ENCODE measurements around the gene MKX. TPM values are rescaled to one million over a fixed set of nuclear protein-coding genes. Genes with fewer than 3 reads are reported as not detected.

MKX gene
- total RNA-seq, 2 donors from 2014 or later = 0.22 to 0.63 TPM

- H3K27ac ChIP-seq = no peak overlapping the region
- H3K36me3 ChIP-seq = no peaks in the 10 kb centered on the region
- H3K9me3 ChIP-seq = no peaks in the 10 kb centered on the region
- no peak for TF ChIP-seq CTCF (IDR thresholded peaks at IDR 0.05)
- H3K4me3 ChIP-seq = no peak overlapping the region
- DNase-seq (ENCODE audit: low spot score) = no peak
- no peaks in the 10 kb centered on the region for H3K27me3 ChIP-seq
- H3K4me1 ChIP-seq = no peaks in the 10 kb centered on the region
These were observed 73.8 kb downstream of the MKX start for GRCh38 chr10:27671821-27672220.

DNA sequence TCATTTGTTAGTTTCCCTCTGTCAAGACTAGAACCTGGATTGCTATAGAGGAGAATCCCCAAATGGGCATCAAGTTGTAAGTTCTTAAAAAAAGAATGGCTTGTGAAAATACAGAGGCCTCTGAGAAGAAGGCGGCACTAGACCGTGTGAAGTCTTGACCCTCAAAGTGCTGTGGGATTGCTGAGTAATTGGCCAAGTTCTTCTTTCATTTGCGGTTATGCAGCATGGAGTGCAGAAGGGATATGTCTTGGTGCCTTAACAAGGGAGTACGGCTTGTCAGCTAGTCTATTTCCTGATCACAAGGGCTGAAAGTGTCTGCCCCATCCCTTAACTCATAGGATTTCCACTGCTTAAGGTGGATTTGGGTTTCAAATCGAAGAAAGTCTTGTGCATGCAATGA is 81.2 kb downstream of the MKX start:
- Histone ChIP-seq H3K4me3 (no peak overlapping the region), H3K9me3 (no peaks in the 10 kb centered on the region), H3K4me1 (no peaks in the 10 kb centered on the region)

GRCh38 chr10:27663621-27664020 is 82.0 kb downstream of the MKX start:
- TF ChIP-seq CTCF (IDR thresholded peaks at IDR 0.05) = no peak
- no peaks in the 10 kb centered on the region for H3K36me3 ChIP-seq
- no peak overlapping the region for H3K27ac ChIP-seq

More for the DNA sequence above, 81.2 kb downstream of the MKX start:
- no peak for TF ChIP-seq CTCF (IDR thresholded peaks at IDR 0.05)
- no peak for DNase-seq (ENCODE audit: low spot score)
- Histone ChIP-seq H3K27ac (no peak overlapping the region), H3K27me3 (no peaks in the 10 kb centered on the region), H3K36me3 (no peaks in the 10 kb centered on the region)

GRCh38 chr10:27661514-27662286 is 83.9 kb downstream of the MKX start:
- no peaks in the 10 kb centered on the region for H3K27me3 ChIP-seq
- H3K9me3 ChIP-seq = no peaks in the 10 kb centered on the region
- no peaks in the 10 kb centered on the region for H3K36me3 ChIP-seq
- H3K27ac ChIP-seq = no peak overlapping the region
- DNase-seq (ENCODE audit: low spot score) = no peak
- H3K4me3 ChIP-seq = no peak overlapping the region
- H3K4me1 ChIP-seq = no peaks in the 10 kb centered on the region
- TF ChIP-seq CTCF (IDR thresholded peaks at IDR 0.05) = no peak

More at GRCh38 chr10:27663621-27664020, 82.0 kb downstream of the MKX start:
- H3K4me3 ChIP-seq = no peak overlapping the region
- DNase-seq (ENCODE audit: low spot score) = no peak
- no peaks in the 10 kb centered on the region for H3K4me1 ChIP-seq
- no peaks in the 10 kb centered on the region for H3K27me3 ChIP-seq
- H3K9me3 ChIP-seq = no peaks in the 10 kb centered on the region

DNA sequence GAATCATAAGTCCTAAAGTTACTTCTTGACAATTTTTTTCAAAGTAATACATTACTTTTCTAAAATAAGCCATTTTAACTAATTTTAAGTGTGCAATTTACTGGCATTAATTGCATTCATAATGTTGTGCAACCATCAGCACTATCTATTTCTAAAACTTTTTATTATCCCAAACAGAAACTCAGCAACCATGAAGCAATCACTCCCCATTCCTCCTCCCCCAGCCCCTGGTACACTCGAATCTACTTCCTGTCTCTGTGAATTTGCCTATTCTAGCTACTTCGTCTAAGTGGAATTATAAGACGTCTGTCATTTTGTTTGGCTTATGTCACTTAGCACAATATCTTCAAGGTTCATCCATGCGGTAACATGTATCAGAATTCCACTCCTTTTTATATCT is 84.9 kb downstream of the MKX start:
- no peaks in the 10 kb centered on the region for H3K36me3 ChIP-seq
- H3K4me1 ChIP-seq = no peaks in the 10 kb centered on the region
- TF ChIP-seq CTCF (IDR thresholded peaks at IDR 0.05) = no peak
- no peak for DNase-seq (ENCODE audit: low spot score)
- H3K4me3 ChIP-seq = no peak overlapping the region
- no peak overlapping the region for H3K27ac ChIP-seq
- no peaks in the 10 kb centered on the region for H3K27me3 ChIP-seq
- no peaks in the 10 kb centered on the region for H3K9me3 ChIP-seq

DNA sequence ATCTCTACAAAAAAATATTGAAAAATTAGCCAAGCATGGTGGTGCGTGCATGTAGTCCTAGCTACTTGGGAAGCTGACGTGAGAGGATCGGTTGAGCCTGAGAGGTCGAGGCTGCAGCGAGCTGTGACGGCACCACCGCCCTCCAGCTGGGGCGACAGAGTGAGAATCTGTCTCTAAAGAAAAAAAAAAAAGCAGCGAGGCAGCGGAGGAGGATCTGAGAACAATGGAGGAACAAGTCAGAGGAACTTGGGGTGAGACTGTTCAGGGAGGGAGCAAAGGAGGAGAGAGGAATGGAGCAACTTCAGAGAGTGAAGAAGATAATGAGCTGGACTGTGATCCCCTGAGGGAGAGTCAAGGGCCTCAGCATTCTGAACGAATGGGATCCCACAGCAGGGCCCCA is 85.4 kb downstream of the MKX start:
- Histone ChIP-seq H3K27ac (no peak overlapping the region), H3K9me3 (no peaks in the 10 kb centered on the region)
- TF ChIP-seq CTCF (IDR thresholded peaks at IDR 0.05) = no peak

More for the DNA sequence above, 85.4 kb downstream of the MKX start:
- Histone ChIP-seq H3K36me3 (no peaks in the 10 kb centered on the region), H3K4me1 (no peaks in the 10 kb centered on the region), H3K4me3 (no peak overlapping the region), H3K27me3 (no peaks in the 10 kb centered on the region)
- DNase-seq (ENCODE audit: low spot score) = no peak
